Measurements from ENCODE around the gene HSD17B8.
"Not testable (repeated sequence)": the region's sequence is repeated elsewhere in the genome, so short reads cannot be mapped to it uniquely, and the experiment has no call there.

The HSD17B8 gene

GRCh38 chr6:33206027-33206863 lies 1.8 kb downstream of the HSD17B8 start:
- DNase-seq (ENCODE audit: low spot score): no peak

GRCh38 chr6:33206864-33207551 lies 2.6 kb downstream of the HSD17B8 start:
- peak; percentile 81 for DNase-seq (ENCODE audit: low spot score)

GRCh38 chr6:33207552-33208090 lies 3.2 kb downstream of the HSD17B8 start:
- no peak for DNase-seq (ENCODE audit: low spot score)

- peak; percentile 60 for DNase-seq (ENCODE audit: low spot score)
Measured at GRCh38 chr6:33208091-33208967, 3.9 kb downstream of the HSD17B8 start, which contains the start of gene RING1. RING1 (plus strand) TSS chr6:33208500; CDS start chr6:33208823, 323 bp downstream.

GRCh38 chr6:33209856-33210255 lies 5.4 kb downstream of the HSD17B8 start:
- DNase-seq (ENCODE audit: low spot score): no peak

GRCh38 chr6:33211136-33211535 lies 6.7 kb downstream of the HSD17B8 start:
- no peak for DNase-seq (ENCODE audit: low spot score)

GRCh38 chr6:33211666-33212422 lies 7.4 kb downstream of the HSD17B8 start:
- no peak for DNase-seq (ENCODE audit: low spot score)

- no peak for DNase-seq (ENCODE audit: low spot score)
Measured at GRCh38 chr6:33212857-33213165, 8.4 kb downstream of the HSD17B8 start.

GRCh38 chr6:33213166-33213988 lies 8.9 kb downstream of the HSD17B8 start:
- DNase-seq (ENCODE audit: low spot score): no peak

GRCh38 chr6:33213989-33214335 lies 9.5 kb downstream of the HSD17B8 start:
- no peak for DNase-seq (ENCODE audit: low spot score)

- DNase-seq (ENCODE audit: low spot score): no peak
Measured at GRCh38 chr6:33215271-33216116, 11.0 kb downstream of the HSD17B8 start.

GRCh38 chr6:33216117-33216649 lies 11.7 kb downstream of the HSD17B8 start:
- no peak for DNase-seq (ENCODE audit: low spot score)

- DNase-seq (ENCODE audit: low spot score): no peak
Measured at GRCh38 chr6:33217246-33217645, 12.8 kb downstream of the HSD17B8 start.

- DNase-seq (ENCODE audit: low spot score): no peak
Measured at GRCh38 chr6:33217681-33218080, 13.2 kb downstream of the HSD17B8 start.

GRCh38 chr6:33226503-33227120 lies 22.2 kb downstream of the HSD17B8 start:
- DNase-seq (ENCODE audit: low spot score): not testable (repeated sequence)

GRCh38 chr6:33235221-33235634 lies 30.8 kb downstream of the HSD17B8 start:
- no peak for DNase-seq (ENCODE audit: low spot score)

- no peak for DNase-seq (ENCODE audit: low spot score)
Measured at GRCh38 chr6:33236328-33236727, 31.9 kb downstream of the HSD17B8 start.

- no peak for DNase-seq (ENCODE audit: low spot score)
Measured at GRCh38 chr6:33236852-33237251, 32.4 kb downstream of the HSD17B8 start.

- DNase-seq (ENCODE audit: low spot score): no peak
Measured at GRCh38 chr6:33237741-33238140, 33.3 kb downstream of the HSD17B8 start.
